Thymus (tissue), 11 donors: ENCODE measurements around the gene MT1F. TPM values are rescaled to one million over a fixed set of nuclear protein-coding genes. Genes with fewer than 3 reads are reported as not detected.

Experiments
- DNase-seq, 9 donors: peaks; one replicate each; pipeline ENCODE4 v3.0.0-alpha.2; 2013; ENCODE audit warnings: low spot score in 9 of 9, low read depth in 6 of 9, missing footprints in 1 of 9
- H3K27ac ChIP-seq, 2 donors: one replicate each; pipeline ENCODE4 v1.5.1; 2013; ENCODE audit warnings: control low read depth in 1 of 2, low read depth in 1 of 2, low read length in 1 of 2, mild to moderate bottlenecking in 1 of 2, moderate library complexity in 1 of 2
- H3K27me3 ChIP-seq, 2 donors: one replicate each; pipeline ENCODE4 v1.5.1; 2013; ENCODE audit warnings: low read length in 1 of 2; ENCODE audit not compliant: control insufficient read depth in 2 of 2, insufficient read depth in 1 of 2
- H3K36me3 ChIP-seq, 2 donors: one replicate each; pipeline ENCODE4 v1.5.1; 2013; ENCODE audit warnings: low read length in 1 of 2, mild to moderate bottlenecking in 1 of 2, moderate library complexity in 1 of 2; ENCODE audit not compliant: control insufficient read depth in 2 of 2, insufficient read depth in 2 of 2
- H3K4me1 ChIP-seq, 2 donors: one replicate each; pipeline ENCODE4 v1.5.1; 2013; ENCODE audit warnings: low read length in 2 of 2; ENCODE audit not compliant: control insufficient read depth in 2 of 2, insufficient read depth in 2 of 2
- H3K4me3 ChIP-seq, 2 donors: one replicate each; pipeline ENCODE4 v1.5.1; 2013; ENCODE audit warnings: low read length in 2 of 2, control low read depth in 1 of 2, mild to moderate bottlenecking in 1 of 2
- H3K9me3 ChIP-seq, 2 donors: one replicate each; pipeline ENCODE4 v1.5.1; 2013; ENCODE audit warnings: low read length in 1 of 2, mild to moderate bottlenecking in 1 of 2; ENCODE audit not compliant: control insufficient read depth in 2 of 2, insufficient read depth in 1 of 2
- WGBS: extraction: QIAGEN DNeasy Blood & Tissue Kit; methylation state at CpG from one replicate; pipeline ENCODE4 v1.1.7; 2013; 5-methylcytosine and 5-hydroxymethylcytosine counted together
- polyA plus RNA-seq: library from polyadenylated mRNA; stranded (reverse); fragments of 200-250 nt; gene quantifications from one replicate; pipeline ENCODE4 v1.2.3, GENCODE V29; 2013
- total RNA-seq: library from RNA; stranded (reverse); fragments of 120-200 nt; gene quantifications from one replicate; pipeline ENCODE4 v1.2.4, GENCODE V29; 2013
- donor health status: healthy.

MT1F gene
- total and polyA plus RNA-seq, 2 donors, result 1.5 to 24.6 TPM

- H3K27ac ChIP-seq, result no peak overlapping the region
- H3K4me1 ChIP-seq, result peaks cover 3 to 4% of the 10 kb centered on the region in 2 donors
- peaks cover 67 to 97% of the 10 kb centered on the region in 2 donors for H3K27me3 ChIP-seq
- no peak overlapping the region for H3K4me3 ChIP-seq
- no peaks in the 10 kb centered on the region for H3K36me3 ChIP-seq
- DNase-seq, result no peak
- WGBS, result 80% methylated on average over 10 of the region's 10 CpGs
- no peaks in the 10 kb centered on the region for H3K9me3 ChIP-seq
Observed at GRCh38 chr16:56631197-56631596, 26.6 kb upstream of the MT1F start.

GRCh38 chr16:56631832-56632155, 26.0 kb upstream of the MT1F start:
- 20% methylated on average over 14 of the region's 14 CpGs for WGBS
- Histone ChIP-seq H3K27ac (no peak overlapping the region), H3K36me3 (no peaks in the 10 kb centered on the region), H3K4me3 (no peak overlapping the region), H3K9me3 (no peaks in the 10 kb centered on the region), H3K4me1 (peaks cover 3 to 9% of the 10 kb centered on the region in 2 donors), H3K27me3 (peaks cover 67 to 97% of the 10 kb centered on the region in 2 donors)
- DNase-seq, result no peak

DNA sequence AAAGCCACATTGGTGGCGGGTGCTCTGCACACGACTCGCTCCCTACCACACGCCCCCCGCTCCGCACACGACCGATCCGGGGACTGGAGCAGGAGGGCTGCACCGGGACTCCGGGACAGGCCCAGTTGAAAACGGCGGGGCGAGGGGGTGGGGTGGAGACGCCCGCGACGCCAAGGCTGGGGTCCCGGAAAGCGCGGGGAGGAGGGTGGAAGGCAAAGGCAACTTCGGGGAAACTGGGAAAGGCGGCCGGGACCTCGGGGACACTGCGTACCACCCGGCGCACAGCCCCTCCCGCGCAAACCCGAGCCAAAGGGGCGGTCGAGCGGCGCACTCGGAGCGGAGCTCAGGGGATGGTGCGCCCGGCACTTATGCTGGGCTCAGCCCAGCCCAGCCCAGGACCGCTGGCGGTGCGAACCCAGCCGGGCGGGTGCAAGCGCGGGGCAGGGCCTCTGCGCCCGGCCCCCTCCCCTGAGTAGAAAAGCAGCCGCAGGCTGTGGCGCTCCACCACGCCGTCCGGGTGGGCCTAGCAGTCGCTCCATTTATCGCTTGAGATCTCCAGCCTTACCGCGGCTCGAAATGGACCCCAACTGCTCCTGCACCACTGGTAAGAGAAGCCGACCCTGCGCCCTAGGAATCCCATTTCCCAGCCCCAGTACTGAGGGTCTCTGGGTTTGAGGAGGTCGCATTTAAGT, 25.5 kb upstream of the MT1F start, which contains the start of gene MT1M:
Gene MT1M (plus strand): TSS at position 504 of the 692 bp plus-strand sequence. CDS start 73 bp downstream, at position 577.
- H3K36me3 ChIP-seq, result no peaks in the 10 kb centered on the region
- no peak within 1 kb of the TSS for H3K27ac ChIP-seq
- H3K9me3 ChIP-seq, result no peaks in the 10 kb centered on the region
- peaks cover 3 to 9% of the 10 kb centered on the region in 2 donors for H3K4me1 ChIP-seq
- 1% methylated on average over 61 of the region's 61 CpGs for WGBS
- H3K4me3 ChIP-seq, result no peak within 1 kb of the TSS
- H3K27me3 ChIP-seq, result peaks cover 62 to 97% of the 10 kb centered on the region in 2 donors
- no peak for DNase-seq

GRCh38 chr16:56632848-56633365, 24.9 kb upstream of the MT1F start:
- no peaks in the 10 kb centered on the region for H3K36me3 ChIP-seq
- H3K4me1 ChIP-seq, result peaks cover 3 to 9% of the 10 kb centered on the region in 2 donors
- H3K27ac ChIP-seq, result no peak overlapping the region
- no peaks in the 10 kb centered on the region for H3K9me3 ChIP-seq
- no peak overlapping the region for H3K4me3 ChIP-seq
- 17% methylated on average over 6 of the region's 6 CpGs for WGBS
- H3K27me3 ChIP-seq, result peaks cover 65 to 99% of the 10 kb centered on the region in 2 donors
- DNase-seq, result no peak

GRCh38 chr16:56633535-56633934, 24.2 kb upstream of the MT1F start:
- Histone ChIP-seq H3K9me3 (no peaks in the 10 kb centered on the region), H3K36me3 (no peaks in the 10 kb centered on the region), H3K27me3 (peaks cover 69 to 99% of the 10 kb centered on the region in 2 donors), H3K4me3 (no peak overlapping the region), H3K4me1 (peaks cover 3 to 9% of the 10 kb centered on the region in 2 donors), H3K27ac (no peak overlapping the region)
- 29% methylated on average over 7 of the region's 7 CpGs for WGBS
- no peak for DNase-seq

DNA sequence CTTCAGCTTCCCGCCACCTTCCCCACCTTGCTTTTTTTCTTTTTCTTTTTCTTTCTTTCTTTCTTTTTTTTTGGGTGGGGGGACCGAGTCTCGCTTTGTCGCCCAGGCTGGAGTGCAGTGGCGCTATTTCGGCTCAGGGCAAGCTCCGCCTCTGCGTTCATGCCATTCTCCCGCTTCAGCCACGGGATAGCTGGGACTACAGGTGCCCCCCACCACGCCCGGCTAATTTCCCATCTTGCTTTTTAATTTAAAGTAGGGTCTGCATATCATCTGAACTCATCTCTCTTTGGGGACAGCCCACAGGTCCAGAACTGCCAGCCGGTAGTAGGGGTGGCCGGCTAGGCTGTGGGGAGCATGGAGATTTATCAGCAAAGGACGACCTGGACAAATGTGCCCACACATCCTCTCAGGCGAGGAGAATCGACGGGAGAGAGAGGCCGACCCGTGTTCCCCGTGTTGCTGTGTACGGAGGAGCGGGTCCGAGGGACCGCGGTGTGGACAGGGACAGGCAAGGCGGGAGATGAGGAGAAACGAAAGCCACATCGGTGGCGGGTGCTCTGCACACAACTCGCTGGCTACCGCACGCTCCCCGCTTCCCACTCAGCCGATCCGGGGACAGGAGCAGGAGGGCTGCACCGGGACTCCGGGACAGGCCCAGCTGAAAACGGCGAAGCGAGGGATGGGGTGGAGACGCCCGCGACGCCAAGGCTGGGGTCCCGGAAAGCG, 22.9 kb upstream of the MT1F start:
- WGBS, result 8% methylated on average over 47 of the region's 47 CpGs
- no peak overlapping the region for H3K4me3 ChIP-seq
- DNase-seq, result no peak
- H3K27me3 ChIP-seq, result peaks cover 74 to 99% of the 10 kb centered on the region in 2 donors
- H3K27ac ChIP-seq, result no peak overlapping the region
- H3K36me3 ChIP-seq, result no peaks in the 10 kb centered on the region
- peaks cover 3 to 9% of the 10 kb centered on the region in 2 donors for H3K4me1 ChIP-seq
- no peaks in the 10 kb centered on the region for H3K9me3 ChIP-seq

DNA sequence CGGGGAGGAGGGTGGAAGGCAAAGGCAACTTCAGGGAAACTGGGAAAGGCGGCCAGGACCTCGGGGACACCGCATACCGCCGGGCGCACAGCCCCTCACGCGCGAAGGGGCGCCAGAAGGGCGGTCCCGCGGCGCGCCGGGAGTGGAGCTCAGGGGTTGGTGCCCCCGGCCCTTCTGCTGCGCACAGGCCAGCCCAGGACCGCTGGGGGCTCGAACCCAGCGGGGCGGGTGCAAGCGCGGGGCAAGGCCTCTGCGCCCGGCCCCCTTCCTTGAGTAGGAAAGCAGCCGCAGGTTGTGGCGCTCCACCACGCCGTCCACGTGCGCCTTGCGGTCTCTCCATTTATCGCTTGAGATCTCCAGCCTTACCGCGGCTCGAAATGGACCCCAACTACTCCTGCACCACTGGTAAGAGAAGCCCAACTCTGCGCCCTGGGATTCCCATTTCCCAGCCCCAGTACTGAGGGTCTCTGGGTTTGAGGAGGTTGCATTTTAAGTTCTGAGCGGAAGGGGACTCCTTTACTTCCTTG, 22.3 kb upstream of the MT1F start:
- peaks cover 3 to 9% of the 10 kb centered on the region in 2 donors for H3K4me1 ChIP-seq
- no peak for DNase-seq
- no peak overlapping the region for H3K27ac ChIP-seq
- no peaks in the 10 kb centered on the region for H3K9me3 ChIP-seq
- H3K36me3 ChIP-seq, result no peaks in the 10 kb centered on the region
- H3K4me3 ChIP-seq, result no peak overlapping the region
- WGBS, result 3% methylated on average over 40 of the region's 40 CpGs
- H3K27me3 ChIP-seq, result peaks cover 70 to 99% of the 10 kb centered on the region in 2 donors

DNA sequence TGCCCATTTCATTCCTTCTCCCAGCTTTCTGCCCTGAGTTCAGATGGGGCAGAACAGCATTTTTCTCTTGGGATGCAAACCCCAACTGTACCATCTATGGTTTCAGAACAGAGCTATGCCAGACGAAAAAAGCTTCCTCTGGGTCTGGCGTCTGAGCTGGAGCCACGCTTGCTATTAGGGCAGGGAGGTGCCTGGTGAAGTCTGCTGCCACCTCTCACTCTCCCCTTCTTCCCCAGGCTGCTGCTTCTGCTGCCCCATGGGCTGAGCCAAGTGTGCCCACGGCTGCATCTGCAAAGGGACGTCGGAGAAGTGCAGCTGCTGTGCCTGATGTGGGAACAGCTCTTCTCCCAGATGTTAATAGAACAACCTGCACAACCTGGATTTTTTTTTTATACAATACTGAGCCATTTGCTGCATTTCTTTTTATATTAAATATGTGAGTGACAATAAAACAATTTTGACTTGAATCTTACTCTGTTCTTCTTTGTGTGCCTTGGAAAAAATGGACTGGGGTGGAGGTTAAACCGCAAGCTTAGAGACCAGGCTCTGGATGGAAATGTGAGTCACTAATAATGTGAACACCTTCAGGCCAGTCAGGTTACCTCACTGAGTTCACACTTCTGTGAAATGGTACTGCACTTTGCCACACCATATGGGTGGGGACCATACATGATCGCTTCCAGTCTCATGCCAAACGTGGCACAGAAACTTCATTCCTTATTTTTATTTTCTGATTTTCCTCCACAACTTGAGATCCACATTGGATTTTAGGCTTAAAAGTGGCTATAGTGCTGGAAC, 20.9 kb upstream of the MT1F start:
- WGBS, result 18% methylated on average over 9 of the region's 9 CpGs
- Histone ChIP-seq H3K36me3 (no peaks in the 10 kb centered on the region), H3K27ac (no peak overlapping the region), H3K4me3 (no peak overlapping the region), H3K27me3 (peaks cover 69 to 99% of the 10 kb centered on the region in 2 donors), H3K9me3 (no peaks in the 10 kb centered on the region), H3K4me1 (peaks cover 3 to 9% of the 10 kb centered on the region in 2 donors)
- no peak for DNase-seq
